HCT116 (cell line): ENCODE results near the gene TOR1AIP1. TPM values are rescaled to one million over a fixed set of nuclear protein-coding genes. Genes with fewer than 3 reads are reported as not detected.

Experiments
- ATAC-seq: fragments of 200-7000 bp; cut with Tn5 transposase; 2 replicates; pipeline ENCODE4 v1.9.1; 2020; ENCODE audit warnings: mild to moderate bottlenecking, moderate library complexity
- BruUV-seq: library from RNA; stranded (reverse); fragments of 400-500 nt; replicated peaks from 2 replicates; lab custom pipeline; 2021; lab: Mats Ljungman, UMichigan
- CTCF ChIA-PET: fragments of 300-600 bp; sonication (Branson Sonifier 250); formaldehyde crosslinking; loops from one replicate; lab custom pipeline; 2021; ENCODE audit warnings: antibody characterized with exemption; lab: Charles Lee
- POLR2A ChIA-PET: fragments of 300-600, 350-600 bp; sonication (Branson Sonifier 250); formaldehyde crosslinking; loops from one replicate; lab custom pipeline; 2021; ENCODE audit warnings: antibody characterized with exemption; lab: Charles Lee
- RAD21 ChIA-PET, 2 experiments: fragments of 300-600 bp; sonication (Branson Sonifier 250); formaldehyde crosslinking; loops; one replicate each; lab custom pipeline; 2023; ENCODE audit warnings: low total read pairs in 2 of 2; ENCODE audit not compliant: uncharacterized antibody in 2 of 2, unreplicated experiment in 2 of 2, low non-redundant PET in 1 of 2; lab: Charles Lee
- DNase-seq: peaks from one replicate; pipeline ENCODE4 v3.0.0-alpha.2; 2010; ENCODE audit warnings: low read depth, low spot score
- H2AFZ ChIP-seq: fragments of 200-600 bp; shearing (Covaris generic), sonication (generic); 2 replicates; pipeline ENCODE4 v1.6.1; 2017; ENCODE audit warnings: low read depth, mixed run types, mixed read lengths, antibody characterized with exemption, low read length; ENCODE audit not compliant: poor library complexity, severe bottlenecking
- H3K27ac ChIP-seq: 2 replicates; pipeline ENCODE4 v1.5.1; 2012; ENCODE audit warnings: low read depth, low read length
- H3K27me3 ChIP-seq: fragments of 200-600 bp; sonication (generic); 2 replicates; pipeline ENCODE4 v1.6.1; 2016; ENCODE audit warnings: mixed run types, low read length, mixed read lengths; ENCODE audit not compliant: insufficient read depth
- H3K36me3 ChIP-seq, 2 experiments: fragments of 200-500 bp in 1 of 2; fragments of 200-600 bp in 1 of 2; sonication (Bioruptor generic) in 1 of 2; sonication (generic) in 1 of 2; 2 replicates each; pipeline versions ENCODE4 v1.5.1 to v1.6.1; 2014 to 2016; ENCODE audit warnings: low read length in 2 of 2, inconsistent platforms in 1 of 2, mixed read lengths in 1 of 2, mixed run types in 1 of 2; ENCODE audit not compliant: insufficient read depth in 2 of 2, control insufficient read depth in 1 of 2
- H3K4me1 ChIP-seq, 2 experiments: fragments of 200-600 bp in 1 of 2; sonication (generic) in 1 of 2; 2 replicates each; pipeline versions ENCODE4 v1.5.1 to v1.6.1; 2012 to 2017; ENCODE audit warnings: low read length in 2 of 2, inconsistent platforms in 1 of 2, mild to moderate bottlenecking in 1 of 2, mixed read lengths in 1 of 2, mixed run types in 1 of 2, moderate library complexity in 1 of 2; ENCODE audit not compliant: insufficient read depth in 2 of 2, control insufficient read depth in 1 of 2
- H3K4me2 ChIP-seq: fragments of 200-600 bp; sonication (generic); 2 replicates; pipeline ENCODE4 v1.6.1; 2017; ENCODE audit warnings: mixed run types, low read length, mixed read lengths
- H3K4me3 ChIP-seq, 2 experiments: fragments of 200-600 bp in 1 of 2; sonication (generic) in 1 of 2; replicated peaks in 1 of 2; 2 replicates each; pipeline ENCODE4 v1.5.1; 2011 to 2016; ENCODE audit warnings: low read length in 2 of 2, control low read depth in 1 of 2, low read depth in 1 of 2, mild to moderate bottlenecking in 1 of 2, mixed read lengths in 1 of 2, mixed run types in 1 of 2
- H3K79me2 ChIP-seq: fragments of 200-600 bp; sonication (generic); 2 replicates; pipeline ENCODE4 v1.6.1; 2017; ENCODE audit warnings: mild to moderate bottlenecking, mixed run types, low read length, moderate library complexity, mixed read lengths; ENCODE audit not compliant: insufficient read depth
- H3K9ac ChIP-seq: fragments of 200-600 bp; sonication (generic); 2 replicates; pipeline ENCODE4 v1.6.1; 2016; ENCODE audit warnings: low read length, mixed read lengths
- H3K9me2 ChIP-seq: fragments of 200-600 bp; sonication (generic), shearing (Covaris generic); 2 replicates; pipeline ENCODE4 v1.6.1; 2017; ENCODE audit warnings: mixed run types, mild to moderate bottlenecking, moderate library complexity; ENCODE audit not compliant: insufficient read depth
- H3K9me3 ChIP-seq, 2 experiments: fragments of 200-500 bp in 1 of 2; fragments of 200-600 bp in 1 of 2; sonication (Bioruptor generic) in 1 of 2; sonication (generic) in 1 of 2; 2 replicates each; pipeline ENCODE4 v1.6.1; 2014 to 2017; ENCODE audit warnings: low read length in 2 of 2, mixed read lengths in 2 of 2, inconsistent platforms in 1 of 2, low read depth in 1 of 2, mild to moderate bottlenecking in 1 of 2, mixed run types in 1 of 2, moderate library complexity in 1 of 2; ENCODE audit not compliant: control insufficient read depth in 1 of 2, insufficient read depth in 1 of 2
- H4K20me1 ChIP-seq: fragments of 200-600 bp; sonication (generic), shearing (Covaris generic); 2 replicates; pipeline ENCODE4 v1.6.1; 2017; ENCODE audit warnings: mixed run types, mild to moderate bottlenecking, moderate library complexity; ENCODE audit not compliant: insufficient read depth
- CBX3 ChIP-seq: IDR thresholded peaks from 2 replicates; pipeline ENCODE4 v1.6.1; 2012; ENCODE audit warnings: low read depth
- CEBPB ChIP-seq: IDR thresholded peaks from 2 replicates; pipeline ENCODE4 v1.6.1; 2012; ENCODE audit warnings: low read depth
- EGR1 ChIP-seq: IDR thresholded peaks from 2 replicates; pipeline ENCODE4 v1.6.1; 2012; ENCODE audit warnings: low read depth
- EZH2 ChIP-seq: fragments of 200-600 bp; sonication (generic); IDR thresholded peaks from 2 replicates; pipeline ENCODE4 v1.6.1; 2017; ENCODE audit warnings: antibody characterized with exemption, mixed run types
- EZH2phosphoT487 ChIP-seq: fragments of 200-600 bp; IDR thresholded peaks from 2 replicates; pipeline ENCODE4 v1.6.1; 2018; ENCODE audit warnings: antibody characterized with exemption, borderline replicate concordance
- FOSL1 ChIP-seq: IDR thresholded peaks from 2 replicates; pipeline ENCODE4 v1.6.1; 2012; ENCODE audit warnings: low read depth
- MAX ChIP-seq: IDR thresholded peaks from 2 replicates; pipeline ENCODE4 v1.6.1; 2012
- POLR2A ChIP-seq: IDR thresholded peaks from 2 replicates; pipeline ENCODE4 v1.7.0; 2011; ENCODE audit warnings: borderline replicate concordance; ENCODE audit not compliant: insufficient read depth, insufficient read length; ENCODE audit errors: extremely low read depth
- REST ChIP-seq: IDR thresholded peaks from 2 replicates; pipeline ENCODE4 v1.6.1; 2012; ENCODE audit warnings: low read depth
- SP1 ChIP-seq: IDR thresholded peaks from 2 replicates; pipeline ENCODE4 v1.6.1; 2012; ENCODE audit warnings: low read depth
- TCF7L2 ChIP-seq: IDR thresholded peaks from 2 replicates; pipeline ENCODE4 v1.7.0; 2011; ENCODE audit warnings: borderline replicate concordance, inconsistent platforms; ENCODE audit not compliant: insufficient read depth, insufficient read length; ENCODE audit errors: extremely low read depth
- ZFX ChIP-seq: fragments of 450-650 bp; IDR thresholded peaks from 2 replicates; pipeline ENCODE4 v1.6.1; 2017
- intact Hi-C: fragments of 100-400 bp; cut with micrococcal nuclease; formaldehyde crosslinking; loops from 2 replicates; pipeline ENCODE4 v1.10.0; 2022
- total RNA-seq: library from RNA; stranded (reverse); gene quantifications from one replicate; pipeline ENCODE4 v1.2.1, GENCODE V29; 2021; ENCODE audit not compliant: unreplicated experiment
- TF ChIP-seq, protein P1 (sequence below): IDR thresholded peaks from 2 replicates; pipeline ENCODE4 v1.6.1; 2011; ENCODE audit warnings: mild to moderate bottlenecking, low read length, moderate library complexity; ENCODE audit not compliant: insufficient replicate concordance; ENCODE audit errors: extremely low read depth

TOR1AIP1 gene
- total RNA-seq, 1 experiment from 2014 or later, result 30.5 TPM

DNA sequence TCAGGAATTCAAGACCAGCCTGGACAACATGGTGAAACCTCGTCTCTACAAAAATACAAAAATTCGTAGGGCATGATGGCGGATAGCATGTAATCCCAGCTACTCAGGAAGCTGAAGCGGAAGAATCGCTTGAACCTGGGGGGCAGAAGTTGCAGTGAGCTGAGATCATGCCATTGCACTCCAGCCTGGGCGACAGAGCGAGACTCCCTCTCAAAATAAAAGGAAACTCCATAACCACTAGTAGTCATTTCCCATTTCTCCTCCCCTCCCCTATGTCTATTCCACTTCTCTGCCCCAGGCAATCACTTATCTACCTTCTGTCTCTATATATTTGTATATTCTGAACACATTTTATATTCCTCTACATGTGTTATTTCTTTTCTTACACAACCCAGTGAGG lies 68.6 kb downstream of the TOR1AIP1 start:
- CTCF ChIA-PET, result no interaction called here
- RAD21 ChIA-PET, result no interaction called here
- intact Hi-C loops, result loop anchor here (5.0 to 10.0 kb wide), 2 partner anchors 217 to 246 kb away; no protein-coding TSS in a partner anchor

More for the DNA sequence above, 68.6 kb downstream of the TOR1AIP1 start:
- no peaks in the 10 kb centered on the region for H3K27me3 ChIP-seq
- H3K9me3 ChIP-seq, result no peaks in the 10 kb centered on the region
- DNase-seq, result no peak
- no TSS peak for BruUV-seq
- H3K4me1 ChIP-seq, result peaks cover 0 to 12% of the 10 kb centered on the region in 2 experiments; a peak in 3 of 4 replicates
- H3K36me3 ChIP-seq, result no peaks in the 10 kb centered on the region
- H3K4me3 ChIP-seq, result no peak overlapping the region
- no peak overlapping the region for H3K9ac ChIP-seq
- H3K79me2 ChIP-seq, result peaks cover 10% of the 10 kb centered on the region
- TF ChIP-seq FOSL1 (no peak), ZFX (no peak), EZH2phosphoT487 (no peak), EGR1 (no peak), TCF7L2 (no peak), CEBPB (no peak), POLR2A (no peak), EZH2 (no peak), SP1 (no peak), CBX3 (no peak), REST (no peak), MAX (no peak)
- TF ChIP-seq, protein P1, sequence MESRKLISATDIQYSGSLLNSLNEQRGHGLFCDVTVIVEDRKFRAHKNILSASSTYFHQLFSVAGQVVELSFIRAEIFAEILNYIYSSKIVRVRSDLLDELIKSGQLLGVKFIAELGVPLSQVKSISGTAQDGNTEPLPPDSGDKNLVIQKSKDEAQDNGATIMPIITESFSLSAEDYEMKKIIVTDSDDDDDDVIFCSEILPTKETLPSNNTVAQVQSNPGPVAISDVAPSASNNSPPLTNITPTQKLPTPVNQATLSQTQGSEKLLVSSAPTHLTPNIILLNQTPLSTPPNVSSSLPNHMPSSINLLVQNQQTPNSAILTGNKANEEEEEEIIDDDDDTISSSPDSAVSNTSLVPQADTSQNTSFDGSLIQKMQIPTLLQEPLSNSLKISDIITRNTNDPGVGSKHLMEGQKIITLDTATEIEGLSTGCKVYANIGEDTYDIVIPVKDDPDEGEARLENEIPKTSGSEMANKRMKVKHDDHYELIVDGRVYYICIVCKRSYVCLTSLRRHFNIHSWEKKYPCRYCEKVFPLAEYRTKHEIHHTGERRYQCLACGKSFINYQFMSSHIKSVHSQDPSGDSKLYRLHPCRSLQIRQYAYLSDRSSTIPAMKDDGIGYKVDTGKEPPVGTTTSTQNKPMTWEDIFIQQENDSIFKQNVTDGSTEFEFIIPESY, result no peak
- TF ChIP-seq, all 23 proteins: peak for 0
- Histone ChIP-seq H4K20me1 (no peaks in the 10 kb centered on the region; the same call in 1 of the 2 replicates), H3K9me2 (no peaks in the 10 kb centered on the region), H3K4me2 (no peak overlapping the region), H2AFZ (no peak overlapping the region), H3K27ac (no peak overlapping the region)
- no peak for ATAC-seq
- POLR2A ChIA-PET, result no interaction called here
